Karpas-422 (cell line): ENCODE results near the gene CHST15. TPM values are rescaled to one million over a fixed set of nuclear protein-coding genes. Genes with fewer than 3 reads are reported as not detected.

ENCODE experiments used
- DNase-seq: peaks from one replicate; pipeline ENCODE4 v3.0.0-alpha.2; 2015
- H2AFZ ChIP-seq: fragments of 200-600 bp; sonication (generic); 2 replicates; pipeline ENCODE4 v1.6.1; 2014; ENCODE audit warnings: antibody characterized with exemption, low read length, mixed read lengths
- H3K27ac ChIP-seq: fragments of 200-600 bp; sonication (generic); 2 replicates; pipeline ENCODE4 v1.5.1; 2014; ENCODE audit warnings: mild to moderate bottlenecking, low read length, moderate library complexity
- H3K27me3 ChIP-seq: fragments of 200-600 bp; sonication (generic); 2 replicates; pipeline ENCODE4 v1.6.1; 2014; ENCODE audit warnings: low read length, mixed read lengths
- H3K36me3 ChIP-seq: fragments of 200-600 bp; sonication (generic); 2 replicates; pipeline ENCODE4 v1.6.1; 2014; ENCODE audit warnings: low read length, mixed read lengths; ENCODE audit not compliant: insufficient read depth
- H3K4me1 ChIP-seq: fragments of 200-600 bp; sonication (generic); 2 replicates; pipeline ENCODE4 v1.6.1; 2014; ENCODE audit warnings: mild to moderate bottlenecking, low read length, mixed read lengths
- H3K4me2 ChIP-seq: fragments of 200-600 bp; sonication (generic); 2 replicates; pipeline ENCODE4 v1.6.1; 2014; ENCODE audit warnings: low read length, low read depth, mild to moderate bottlenecking; ENCODE audit not compliant: poor library complexity, severe bottlenecking
- H3K4me3 ChIP-seq: fragments of 200-600 bp; sonication (generic); 2 replicates; pipeline ENCODE4 v1.5.1; 2014; ENCODE audit warnings: mild to moderate bottlenecking, antibody characterized with exemption, low read length, mixed read lengths
- H3K79me2 ChIP-seq: fragments of 200-600 bp; sonication (generic); 2 replicates; pipeline ENCODE4 v1.6.1; 2014; ENCODE audit warnings: mild to moderate bottlenecking, low read length, mixed read lengths
- H3K9ac ChIP-seq: fragments of 200-600 bp; sonication (generic); 2 replicates; pipeline ENCODE4 v1.6.0; 2014; ENCODE audit warnings: low read length
- H3K9me2 ChIP-seq: fragments of 200-600 bp; sonication (generic), shearing (Covaris generic); replicated peaks from 2 replicates; pipeline ENCODE4 v1.6.0; 2014; ENCODE audit warnings: mild to moderate bottlenecking, low read length, moderate library complexity; ENCODE audit not compliant: insufficient read depth
- H3K9me3 ChIP-seq: fragments of 300-700, 200-600 bp; sonication (generic); 2 replicates; pipeline ENCODE4 v1.6.1; 2014; ENCODE audit warnings: low read length, mixed read lengths
- H4K20me1 ChIP-seq: fragments of 200-600 bp; sonication (generic); 2 replicates; pipeline ENCODE4 v1.6.1; 2014; ENCODE audit warnings: mild to moderate bottlenecking, antibody characterized with exemption, low read length, low read depth; ENCODE audit not compliant: insufficient read depth
- total RNA-seq: library from RNA; depleted of rRNA; stranded (reverse); fragments of >200 nt; shearing (Covaris generic); gene quantifications from 2 replicates; pipeline ENCODE4 v1.2.3, GENCODE V29; 2014; ENCODE audit warnings: low replicate concordance

The CHST15 gene
- total RNA-seq, 1 experiment from 2014 or later: not detected

- no peak overlapping the region for H3K9ac ChIP-seq
- H3K27ac ChIP-seq: no peak overlapping the region
- no peaks in the 10 kb centered on the region for H3K27me3 ChIP-seq
- no peaks in the 10 kb centered on the region for H4K20me1 ChIP-seq
- no peak overlapping the region for H2AFZ ChIP-seq
- no peaks in the 10 kb centered on the region for H3K36me3 ChIP-seq
- no peak overlapping the region for H3K4me3 ChIP-seq
- no peaks in the 10 kb centered on the region for H3K4me1 ChIP-seq
- H3K9me3 ChIP-seq: no peaks in the 10 kb centered on the region
- H3K4me2 ChIP-seq: no peak overlapping the region
- H3K79me2 ChIP-seq: no peaks in the 10 kb centered on the region
- no peak for DNase-seq
- H3K9me2 ChIP-seq: no peaks in the 10 kb centered on the region
Measured at GRCh38 chr10:124119946-124120345, 26.5 kb upstream of the CHST15 start.

- no peak overlapping the region for H2AFZ ChIP-seq
- no peaks in the 10 kb centered on the region for H3K27me3 ChIP-seq
- H3K36me3 ChIP-seq: no peaks in the 10 kb centered on the region
- H3K9me2 ChIP-seq: no peaks in the 10 kb centered on the region
- H4K20me1 ChIP-seq: no peaks in the 10 kb centered on the region
- H3K9me3 ChIP-seq: no peaks in the 10 kb centered on the region
- H3K27ac ChIP-seq: no peak overlapping the region
- H3K79me2 ChIP-seq: no peaks in the 10 kb centered on the region
- no peak overlapping the region for H3K4me3 ChIP-seq
- H3K4me1 ChIP-seq: no peaks in the 10 kb centered on the region
- no peak overlapping the region for H3K4me2 ChIP-seq
- H3K9ac ChIP-seq: no peak overlapping the region
- DNase-seq: no peak
Measured at GRCh38 chr10:124119216-124119615, 25.8 kb upstream of the CHST15 start.

- Histone ChIP-seq H3K36me3 (no peaks in the 10 kb centered on the region), H3K27ac (no peak overlapping the region), H2AFZ (no peak overlapping the region), H3K9ac (no peak overlapping the region), H3K79me2 (no peaks in the 10 kb centered on the region), H3K4me2 (no peak overlapping the region), H4K20me1 (no peaks in the 10 kb centered on the region), H3K27me3 (no peaks in the 10 kb centered on the region), H3K4me1 (no peaks in the 10 kb centered on the region), H3K9me3 (no peaks in the 10 kb centered on the region), H3K4me3 (no peak overlapping the region), H3K9me2 (no peaks in the 10 kb centered on the region)
- no peak for DNase-seq
Measured at GRCh38 chr10:124117833-124118232, 24.4 kb upstream of the CHST15 start.

GRCh38 chr10:124117511-124117785 is 24.1 kb upstream of the CHST15 start:
- DNase-seq: no peak
- Histone ChIP-seq H3K79me2 (no peaks in the 10 kb centered on the region), H3K4me3 (no peak overlapping the region), H3K9me2 (no peaks in the 10 kb centered on the region), H3K9ac (no peak overlapping the region), H3K27ac (no peak overlapping the region), H4K20me1 (no peaks in the 10 kb centered on the region), H3K27me3 (no peaks in the 10 kb centered on the region), H3K36me3 (no peaks in the 10 kb centered on the region), H3K4me1 (no peaks in the 10 kb centered on the region), H3K4me2 (no peak overlapping the region), H2AFZ (no peak overlapping the region), H3K9me3 (no peaks in the 10 kb centered on the region)

- Histone ChIP-seq H3K9me2 (no peaks in the 10 kb centered on the region), H3K27ac (no peak overlapping the region), H3K4me3 (no peak overlapping the region), H2AFZ (no peak overlapping the region), H3K9me3 (no peaks in the 10 kb centered on the region), H3K4me1 (no peaks in the 10 kb centered on the region), H4K20me1 (no peaks in the 10 kb centered on the region), H3K4me2 (no peak overlapping the region), H3K27me3 (no peaks in the 10 kb centered on the region), H3K79me2 (no peaks in the 10 kb centered on the region), H3K36me3 (no peaks in the 10 kb centered on the region), H3K9ac (no peak overlapping the region)
- no peak for DNase-seq
Measured at GRCh38 chr10:124116771-124117510, 23.5 kb upstream of the CHST15 start.

- Histone ChIP-seq H3K79me2 (no peaks in the 10 kb centered on the region), H2AFZ (no peak overlapping the region), H3K36me3 (no peaks in the 10 kb centered on the region), H3K9me2 (no peaks in the 10 kb centered on the region), H3K4me1 (no peaks in the 10 kb centered on the region), H3K9me3 (no peaks in the 10 kb centered on the region), H3K4me3 (no peak overlapping the region), H3K27ac (no peak overlapping the region), H3K27me3 (no peaks in the 10 kb centered on the region), H3K9ac (no peak overlapping the region), H3K4me2 (no peak overlapping the region), H4K20me1 (no peaks in the 10 kb centered on the region)
- DNase-seq: no peak
Measured at GRCh38 chr10:124114696-124115095, 21.3 kb upstream of the CHST15 start.

- H3K79me2 ChIP-seq: no peaks in the 10 kb centered on the region
- H3K9me3 ChIP-seq: no peaks in the 10 kb centered on the region
- no peak overlapping the region for H2AFZ ChIP-seq
Measured at GRCh38 chr10:124112891-124113580, 19.6 kb upstream of the CHST15 start.

GRCh38 chr10:124110882-124111281 is 17.5 kb upstream of the CHST15 start:
- Histone ChIP-seq H3K79me2 (no peaks in the 10 kb centered on the region), H4K20me1 (no peaks in the 10 kb centered on the region), H3K4me1 (peaks cover 8% of the 10 kb centered on the region), H2AFZ (no peak overlapping the region), H3K4me2 (no peak overlapping the region), H3K27ac (no peak overlapping the region), H3K9me2 (no peaks in the 10 kb centered on the region), H3K9ac (no peak overlapping the region), H3K9me3 (no peaks in the 10 kb centered on the region), H3K27me3 (no peaks in the 10 kb centered on the region), H3K4me3 (no peak overlapping the region), H3K36me3 (no peaks in the 10 kb centered on the region)
- no peak for DNase-seq

More at GRCh38 chr10:124112891-124113580, 19.6 kb upstream of the CHST15 start:
- H3K27ac ChIP-seq: no peak overlapping the region
- no peaks in the 10 kb centered on the region for H3K4me1 ChIP-seq
- H3K36me3 ChIP-seq: no peaks in the 10 kb centered on the region
- H3K27me3 ChIP-seq: no peaks in the 10 kb centered on the region
- no peaks in the 10 kb centered on the region for H4K20me1 ChIP-seq
- no peak for DNase-seq
- H3K4me2 ChIP-seq: no peak overlapping the region
- no peaks in the 10 kb centered on the region for H3K9me2 ChIP-seq
- H3K4me3 ChIP-seq: no peak overlapping the region
- no peak overlapping the region for H3K9ac ChIP-seq
